Stimulated activated naive CD8-positive, alpha-beta T cell treated with anti-CD3 and anti-CD28 coated beads, Interleukin-15, amount 100 ng/mL, for 72 hours (primary cell): ENCODE measurements around the gene ESR1.
"Not testable (repeated sequence)": the region's sequence is repeated elsewhere in the genome, so short reads cannot be mapped to it uniquely, and the experiment has no call there.

Experiments
- ATAC-seq: fragments of 150-1000 bp; cut with Tn5 transposase; 2 replicates; pipeline ENCODE4 v1.10.0; 2021; ENCODE audit warnings: mild to moderate bottlenecking, moderate library complexity
- DNase-seq, 2 donors: peaks; one replicate each; pipeline ENCODE4 v3.0.0; 2021 to 2022
- H3K27ac Mint-ChIP-seq, 2 donors: one replicate each; pipeline ENCODE4 v1.8.0; 2022; ENCODE audit warnings: mild to moderate bottlenecking in 2 of 2, mixed read lengths in 2 of 2, moderate library complexity in 2 of 2
- H3K27me3 Mint-ChIP-seq: one replicate; pipeline ENCODE4 v1.8.0; 2022; ENCODE audit warnings: mixed read lengths
- H3K4me1 Mint-ChIP-seq: one replicate; pipeline ENCODE4 v1.8.0; 2022; ENCODE audit warnings: mild to moderate bottlenecking, mixed read lengths
- H3K4me3 Mint-ChIP-seq, 2 donors: one replicate each; pipeline ENCODE4 v1.8.0; 2022; ENCODE audit warnings: mild to moderate bottlenecking in 2 of 2, mixed read lengths in 2 of 2, moderate library complexity in 1 of 2
- H3K9me3 Mint-ChIP-seq, 2 donors: one replicate each; pipeline ENCODE4 v1.8.0; 2022; ENCODE audit warnings: mixed read lengths in 2 of 2

The ESR1 gene

DNA sequence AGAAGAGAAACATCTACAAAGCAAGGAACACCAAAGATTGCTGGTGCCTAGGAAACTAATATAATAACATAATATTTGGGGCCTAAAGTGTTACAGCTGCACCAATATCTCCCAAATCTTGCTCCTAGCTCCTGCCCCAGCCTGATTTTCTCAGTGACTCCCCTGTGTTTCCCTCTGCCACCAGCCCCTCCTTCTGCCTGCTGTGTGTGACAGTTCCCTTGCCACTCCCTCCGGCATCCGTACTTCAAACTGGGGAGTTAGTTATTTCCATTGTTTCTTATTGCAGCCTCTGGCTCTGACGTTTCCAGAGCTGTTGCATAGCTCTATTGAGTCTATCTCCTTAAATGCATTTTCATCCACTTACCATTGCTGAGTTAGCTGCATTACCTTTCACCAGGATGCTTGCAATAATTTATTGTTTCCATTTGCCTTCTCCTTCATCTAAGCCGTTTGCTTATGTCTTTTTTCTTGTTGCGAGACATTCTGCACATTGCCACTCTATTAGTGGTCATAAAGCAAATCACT lies 43.1 kb downstream of the ESR1 start:
- no peaks in the 10 kb centered on the region for H3K9me3 Mint-ChIP-seq
- ATAC-seq (no peak), DNase-seq (no peak)
- H3K4me1 Mint-ChIP-seq: no peaks in the 10 kb centered on the region
- H3K27ac Mint-ChIP-seq: no peak overlapping the region
- H3K4me3 Mint-ChIP-seq: no peak overlapping the region
- no peaks in the 10 kb centered on the region for H3K27me3 Mint-ChIP-seq

GRCh38 chr6:151858294-151858693 lies 50.8 kb downstream of the ESR1 start:
- DNase-seq: no peak
- Mint-ChIP-seq H3K27ac (no peak overlapping the region), H3K4me3 (no peak overlapping the region), H3K4me1 (no peaks in the 10 kb centered on the region), H3K9me3 (no peaks in the 10 kb centered on the region), H3K27me3 (no peaks in the 10 kb centered on the region)
- no peak for ATAC-seq

DNA sequence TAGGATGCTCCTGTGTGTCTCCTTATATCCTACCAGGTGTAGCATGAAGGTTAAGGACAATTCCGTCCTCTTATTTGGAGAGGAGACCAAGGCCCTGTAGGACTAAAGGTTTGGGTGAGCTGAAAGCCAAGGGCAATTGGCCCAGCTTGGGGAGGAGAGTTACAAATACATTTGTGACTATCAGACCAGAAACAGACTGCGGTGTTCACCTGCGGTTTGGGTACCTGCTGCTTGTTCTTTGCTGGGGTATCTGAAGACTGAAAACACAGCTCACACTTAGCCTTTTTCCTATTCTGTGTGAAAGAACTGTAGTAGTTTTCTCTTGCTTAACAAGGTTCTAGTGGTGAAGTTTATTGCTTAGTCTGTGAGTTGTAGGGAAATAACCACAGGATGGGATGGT lies 55.0 kb downstream of the ESR1 start:
- no peaks in the 10 kb centered on the region for H3K4me1 Mint-ChIP-seq
- DNase-seq: no peak
- no peak overlapping the region for H3K27ac Mint-ChIP-seq
- no peaks in the 10 kb centered on the region for H3K27me3 Mint-ChIP-seq
- H3K4me3 Mint-ChIP-seq: no peak overlapping the region
- no peak for ATAC-seq
- peaks cover 0 to 10% of the 10 kb centered on the region in 2 donors for H3K9me3 Mint-ChIP-seq

GRCh38 chr6:151867361-151867869 lies 59.9 kb downstream of the ESR1 start:
- H3K27ac Mint-ChIP-seq, ATAC-seq, H3K4me1 Mint-ChIP-seq, DNase-seq, H3K4me3 Mint-ChIP-seq, H3K27me3 Mint-ChIP-seq: not testable (repeated sequence)
- H3K9me3 Mint-ChIP-seq: peaks cover 11 to 19% of the 10 kb centered on the region in 2 donors

- no peak for ATAC-seq
- no peaks in the 10 kb centered on the region for H3K27me3 Mint-ChIP-seq
- no peak for DNase-seq
- no peaks in the 10 kb centered on the region for H3K4me1 Mint-ChIP-seq
- no peak overlapping the region for H3K4me3 Mint-ChIP-seq
- no peak overlapping the region for H3K27ac Mint-ChIP-seq
- peaks cover 11 to 19% of the 10 kb centered on the region in 2 donors for H3K9me3 Mint-ChIP-seq
Observed at GRCh38 chr6:151869345-151869744, 61.9 kb downstream of the ESR1 start.

- Mint-ChIP-seq H3K4me3 (no peak overlapping the region), H3K27me3 (no peaks in the 10 kb centered on the region), H3K9me3 (peaks cover 11 to 19% of the 10 kb centered on the region in 2 donors), H3K27ac (no peak overlapping the region), H3K4me1 (no peaks in the 10 kb centered on the region)
- ATAC-seq: no peak
- no peak for DNase-seq
Observed at GRCh38 chr6:151869787-151870186, 62.3 kb downstream of the ESR1 start.

DNA sequence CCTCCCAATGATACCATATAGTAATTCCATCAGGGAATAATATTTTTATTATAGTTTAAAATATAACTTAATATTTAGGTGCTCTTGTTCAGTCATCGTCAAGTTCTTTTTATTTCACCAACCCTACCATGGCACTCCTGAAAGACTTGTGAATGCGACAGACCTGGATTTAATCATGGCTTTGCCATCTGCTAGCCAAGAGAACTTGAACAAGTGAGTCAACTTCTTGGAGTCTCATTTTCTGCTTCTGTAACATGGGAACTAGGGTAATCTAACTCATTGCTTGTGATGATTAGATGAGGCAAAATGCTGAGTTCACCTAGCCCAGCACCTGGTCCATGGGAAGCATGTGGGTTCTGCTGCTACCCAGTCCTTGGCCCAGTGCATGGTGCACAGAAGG lies 62.9 kb downstream of the ESR1 start:
- H3K4me1 Mint-ChIP-seq: no peaks in the 10 kb centered on the region
- H3K27ac Mint-ChIP-seq: no peak overlapping the region
- H3K9me3 Mint-ChIP-seq: peaks cover 11 to 16% of the 10 kb centered on the region in 2 donors
- no peaks in the 10 kb centered on the region for H3K27me3 Mint-ChIP-seq
- ATAC-seq (no peak), DNase-seq (no peak)
- no peak overlapping the region for H3K4me3 Mint-ChIP-seq

DNA sequence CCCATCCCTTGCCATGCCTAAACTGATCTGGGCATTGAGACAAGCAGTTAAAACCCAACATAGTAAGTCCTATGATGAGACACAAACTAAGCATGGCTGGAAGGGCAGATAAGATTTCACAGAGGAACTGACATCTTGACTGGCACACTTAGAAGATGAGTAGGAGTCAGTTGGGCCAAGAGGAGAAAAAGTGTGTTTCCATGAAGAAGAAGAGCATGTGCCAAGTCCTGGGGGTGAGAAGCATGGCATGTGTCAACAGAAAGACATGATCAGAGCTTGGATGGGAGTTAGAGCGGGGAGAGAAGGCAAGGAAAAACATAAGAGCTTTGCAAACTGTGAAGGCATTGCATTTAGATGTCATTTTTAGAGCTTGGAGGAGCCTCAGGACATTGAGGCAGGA lies 68.0 kb downstream of the ESR1 start:
- ATAC-seq: no peak
- Mint-ChIP-seq H3K4me3 (no peak overlapping the region), H3K27me3 (no peaks in the 10 kb centered on the region), H3K9me3 (peaks cover 0 to 4% of the 10 kb centered on the region in 2 donors), H3K4me1 (no peaks in the 10 kb centered on the region), H3K27ac (no peak overlapping the region)
- no peak for DNase-seq

GRCh38 chr6:151876122-151876521 lies 68.6 kb downstream of the ESR1 start:
- no peaks in the 10 kb centered on the region for H3K27me3 Mint-ChIP-seq

DNA sequence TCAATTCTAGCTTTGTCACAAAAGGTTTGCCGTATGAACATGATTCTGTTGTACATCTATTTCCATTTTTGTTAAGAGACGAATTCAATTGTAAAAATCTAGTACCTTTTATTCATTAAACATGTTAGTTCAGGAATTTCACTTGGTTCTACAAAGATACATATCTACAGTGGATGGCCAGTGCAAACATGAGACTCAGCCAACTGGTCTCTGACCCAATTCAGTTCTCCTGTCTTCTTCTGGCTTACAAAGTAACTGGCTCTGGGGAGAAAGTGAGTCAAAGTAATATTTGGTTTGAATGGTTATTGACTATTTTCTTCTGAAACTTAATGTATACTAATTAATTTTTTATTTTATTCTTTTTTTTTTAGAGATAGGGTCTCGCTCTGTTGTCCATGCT lies 70.0 kb downstream of the ESR1 start:
- no peaks in the 10 kb centered on the region for H3K9me3 Mint-ChIP-seq
- DNase-seq: no peak
- H3K4me1 Mint-ChIP-seq: no peaks in the 10 kb centered on the region
- H3K4me3 Mint-ChIP-seq: no peak overlapping the region
- ATAC-seq: no peak
- no peak overlapping the region for H3K27ac Mint-ChIP-seq
- no peaks in the 10 kb centered on the region for H3K27me3 Mint-ChIP-seq

More at GRCh38 chr6:151876122-151876521, 68.6 kb downstream of the ESR1 start:
- Mint-ChIP-seq H3K27ac (no peak overlapping the region), H3K4me1 (no peaks in the 10 kb centered on the region), H3K4me3 (no peak overlapping the region), H3K9me3 (peaks cover 0 to 4% of the 10 kb centered on the region in 2 donors)
- no peak for DNase-seq
- ATAC-seq: no peak

- H3K27me3 Mint-ChIP-seq: no peaks in the 10 kb centered on the region
- H3K9me3 Mint-ChIP-seq: no peaks in the 10 kb centered on the region
- ATAC-seq: no peak
- no peak for DNase-seq
- no peak overlapping the region for H3K4me3 Mint-ChIP-seq
- H3K27ac Mint-ChIP-seq: no peak overlapping the region
- no peaks in the 10 kb centered on the region for H3K4me1 Mint-ChIP-seq
Observed at GRCh38 chr6:151881231-151881630, 73.7 kb downstream of the ESR1 start.

DNA sequence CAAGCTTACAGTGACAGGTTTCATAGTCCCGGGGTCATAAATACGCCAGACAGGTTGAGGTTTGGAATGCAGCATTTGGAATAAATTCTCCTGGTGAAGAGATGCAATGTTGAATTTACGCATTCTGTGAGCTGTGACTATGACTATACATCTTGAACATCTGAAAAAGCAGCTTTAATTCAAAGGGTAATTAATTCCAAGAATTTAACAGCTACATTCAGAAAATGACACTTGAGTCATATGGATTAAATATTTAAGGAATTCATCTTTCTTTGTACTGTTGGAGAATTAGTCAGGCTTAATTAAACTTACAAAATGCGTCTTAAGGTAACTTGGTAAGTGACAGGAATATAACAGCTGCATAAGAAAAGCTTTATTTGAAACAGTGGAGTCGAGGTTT lies 74.7 kb downstream of the ESR1 start:
- H3K4me3 Mint-ChIP-seq: no peak overlapping the region
- no peak for ATAC-seq
- no peak for DNase-seq
- H3K27me3 Mint-ChIP-seq: no peaks in the 10 kb centered on the region
- no peaks in the 10 kb centered on the region for H3K4me1 Mint-ChIP-seq
- no peaks in the 10 kb centered on the region for H3K9me3 Mint-ChIP-seq
- H3K27ac Mint-ChIP-seq: no peak overlapping the region

DNA sequence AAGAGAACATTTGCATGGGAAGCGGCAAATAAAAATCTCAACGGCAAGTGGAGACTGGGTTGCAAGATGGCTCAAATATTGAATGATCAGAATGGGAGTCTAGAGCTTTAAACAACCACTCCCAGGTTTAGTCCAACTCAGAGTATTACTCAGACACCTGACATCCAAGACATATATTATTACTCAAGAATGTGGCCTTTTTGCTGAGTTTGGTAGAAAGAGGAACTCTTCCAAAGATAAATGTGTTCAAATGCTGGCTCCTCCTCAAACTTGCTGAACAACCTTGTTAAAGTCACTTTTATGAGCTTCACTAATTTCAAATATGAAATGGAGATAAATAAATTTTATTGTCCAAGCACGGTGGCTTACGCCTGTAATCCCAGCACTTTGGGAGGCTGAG lies 77.8 kb downstream of the ESR1 start:
- ATAC-seq (no peak), DNase-seq (no peak)
- peaks cover 0 to 5% of the 10 kb centered on the region in 2 donors for H3K9me3 Mint-ChIP-seq
- no peak overlapping the region for H3K4me3 Mint-ChIP-seq
- no peak overlapping the region for H3K27ac Mint-ChIP-seq
- no peaks in the 10 kb centered on the region for H3K4me1 Mint-ChIP-seq
- H3K27me3 Mint-ChIP-seq: no peaks in the 10 kb centered on the region

- H3K27ac Mint-ChIP-seq: no peak overlapping the region
- no peak overlapping the region for H3K4me3 Mint-ChIP-seq
- H3K9me3 Mint-ChIP-seq: peaks cover 6 to 9% of the 10 kb centered on the region in 2 donors
- H3K27me3 Mint-ChIP-seq: peaks cover 9% of the 10 kb centered on the region
- ATAC-seq (no peak), DNase-seq (no peak)
- H3K4me1 Mint-ChIP-seq: no peaks in the 10 kb centered on the region
Observed at GRCh38 chr6:151891524-151891923, 84.0 kb downstream of the ESR1 start.

- not testable (repeated sequence) for ATAC-seq, DNase-seq, H3K4me3 Mint-ChIP-seq, H3K27ac Mint-ChIP-seq, H3K4me1 Mint-ChIP-seq, H3K27me3 Mint-ChIP-seq
- H3K9me3 Mint-ChIP-seq: peaks cover 7 to 18% of the 10 kb centered on the region in 2 donors
Observed at GRCh38 chr6:151894426-151894825, 86.9 kb downstream of the ESR1 start.

DNA sequence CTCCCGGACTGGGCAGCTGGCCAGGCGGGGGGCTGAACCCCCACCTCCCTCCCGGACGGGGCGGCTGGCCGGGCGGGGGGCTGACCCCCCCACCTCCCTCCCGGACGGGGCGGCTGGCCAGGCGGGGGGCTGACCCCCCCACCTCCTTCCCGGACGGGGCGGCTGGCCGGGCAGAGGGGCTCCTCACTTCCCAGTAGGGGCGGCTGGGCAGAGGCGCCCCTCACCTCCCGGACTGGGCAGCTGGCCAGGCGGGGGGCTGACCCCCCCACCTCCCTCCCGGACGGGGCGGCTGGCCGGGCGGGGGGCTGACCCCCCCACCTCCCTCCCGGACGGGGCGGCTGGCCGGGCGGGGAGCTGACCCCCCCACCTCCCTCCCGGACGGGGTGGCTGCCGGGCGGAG lies 91.7 kb downstream of the ESR1 start:
- ATAC-seq, H3K4me1 Mint-ChIP-seq, H3K27me3 Mint-ChIP-seq, DNase-seq, H3K4me3 Mint-ChIP-seq, H3K27ac Mint-ChIP-seq: not testable (repeated sequence)
- H3K9me3 Mint-ChIP-seq: peaks cover 14 to 30% of the 10 kb centered on the region in 2 donors

GRCh38 chr6:151899796-151900195 lies 92.3 kb downstream of the ESR1 start:
- H3K27ac Mint-ChIP-seq, DNase-seq, H3K4me1 Mint-ChIP-seq, H3K27me3 Mint-ChIP-seq, ATAC-seq, H3K4me3 Mint-ChIP-seq: not testable (repeated sequence)
- H3K9me3 Mint-ChIP-seq: peaks cover 14 to 30% of the 10 kb centered on the region in 2 donors
